ENCODE results near the gene FBH1.
"Not testable (repeated sequence)": the region's sequence is repeated elsewhere in the genome, so short reads cannot be mapped to it uniquely, and the experiment has no call there.

The FBH1 gene

DNA sequence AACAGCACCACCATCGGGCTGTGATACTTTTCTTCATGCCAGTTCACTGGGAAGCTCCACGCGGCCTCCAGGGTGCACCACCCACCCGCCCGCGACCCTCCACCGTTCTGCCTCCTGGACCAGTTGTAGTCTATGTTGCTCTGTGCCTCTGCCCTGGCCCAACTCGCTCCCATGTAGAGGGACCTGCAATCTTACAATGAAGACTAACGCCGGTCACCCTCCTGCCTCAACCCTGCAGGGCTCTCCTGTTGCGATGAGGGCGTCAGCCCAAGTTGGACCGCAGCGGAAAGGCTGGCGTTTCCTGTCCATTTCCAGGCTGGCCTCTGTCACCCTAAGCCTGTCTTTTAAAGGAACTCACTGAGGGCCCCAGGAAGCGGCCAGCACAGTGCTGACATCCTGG lies 52.4 kb downstream of the FBH1 start:
- no peak for DNase-seq

DNA sequence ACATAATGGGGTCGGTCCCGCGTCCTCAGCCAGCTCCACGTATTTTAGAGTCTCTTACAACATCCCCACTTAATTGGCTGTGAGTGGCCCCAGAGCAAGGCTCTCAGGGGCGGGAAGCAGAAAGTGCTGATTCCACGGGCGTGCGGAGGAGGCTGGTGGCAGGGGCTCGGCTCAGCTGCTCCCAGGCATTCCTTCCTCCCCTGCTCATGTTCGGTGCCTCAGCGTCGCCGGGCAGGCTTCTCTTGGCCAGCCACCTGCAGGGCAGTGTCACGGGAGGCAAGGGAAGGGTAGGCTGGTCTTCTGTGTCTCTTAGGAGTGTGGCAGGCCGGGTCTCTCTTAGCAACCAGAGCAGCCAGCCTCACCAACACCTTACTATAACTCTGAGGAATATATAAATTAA lies 53.5 kb downstream of the FBH1 start:
- DNase-seq, result no peak

DNA sequence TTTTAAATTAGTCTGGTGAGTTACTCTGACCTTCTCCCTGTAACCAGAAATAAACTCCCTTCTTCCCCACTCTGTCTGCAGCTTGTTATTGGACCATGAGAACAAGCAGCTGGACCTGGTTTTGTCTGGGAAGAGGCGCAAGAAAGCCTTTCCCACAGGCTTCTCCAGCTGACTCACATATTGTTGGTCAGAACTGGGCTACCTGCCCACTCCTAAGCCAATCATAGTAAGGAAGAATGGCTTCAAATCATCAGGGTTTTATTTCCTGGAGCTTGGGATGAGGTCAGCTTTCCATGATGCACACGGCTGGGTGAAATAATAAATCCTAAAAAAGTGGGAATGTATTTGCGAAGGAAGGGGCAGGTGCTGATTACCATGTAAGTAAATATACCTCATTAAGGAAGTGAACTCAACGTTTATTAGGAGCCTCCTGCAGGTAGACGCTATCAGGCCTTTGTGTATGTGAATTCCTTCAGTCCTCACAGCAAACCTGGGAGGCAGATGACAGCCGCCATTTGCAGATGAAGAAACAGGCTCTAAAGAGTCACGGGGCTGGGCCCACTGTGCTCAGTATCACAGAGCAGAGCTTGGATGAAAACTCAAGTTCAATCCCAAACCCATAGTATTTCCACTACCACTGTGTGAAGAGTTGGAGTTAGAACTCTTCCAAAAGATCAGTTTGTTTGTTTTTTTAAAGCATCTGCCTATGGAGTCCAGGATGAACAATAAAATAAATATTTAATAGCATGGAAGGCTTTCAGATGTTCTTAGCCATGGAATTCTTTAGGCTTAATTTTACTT lies 54.5 kb downstream of the FBH1 start:
- DNase-seq, result no peak

DNA sequence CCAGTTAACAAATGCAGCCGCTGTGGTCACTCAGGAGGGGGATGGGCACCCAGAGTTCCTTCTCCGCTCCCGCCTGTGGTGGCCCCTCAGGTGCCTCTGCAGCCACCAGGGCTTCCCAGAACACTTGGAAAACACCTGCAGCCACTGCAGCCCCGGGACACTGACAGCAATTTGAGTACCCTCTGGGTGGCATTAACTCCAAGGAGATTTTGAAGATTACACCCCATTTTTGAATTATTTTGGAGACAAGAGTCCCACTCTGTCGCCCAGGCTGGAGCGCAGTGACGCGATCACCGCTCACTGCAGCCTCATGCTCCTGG lies 55.1 kb downstream of the FBH1 start:
- no peak for DNase-seq

DNA sequence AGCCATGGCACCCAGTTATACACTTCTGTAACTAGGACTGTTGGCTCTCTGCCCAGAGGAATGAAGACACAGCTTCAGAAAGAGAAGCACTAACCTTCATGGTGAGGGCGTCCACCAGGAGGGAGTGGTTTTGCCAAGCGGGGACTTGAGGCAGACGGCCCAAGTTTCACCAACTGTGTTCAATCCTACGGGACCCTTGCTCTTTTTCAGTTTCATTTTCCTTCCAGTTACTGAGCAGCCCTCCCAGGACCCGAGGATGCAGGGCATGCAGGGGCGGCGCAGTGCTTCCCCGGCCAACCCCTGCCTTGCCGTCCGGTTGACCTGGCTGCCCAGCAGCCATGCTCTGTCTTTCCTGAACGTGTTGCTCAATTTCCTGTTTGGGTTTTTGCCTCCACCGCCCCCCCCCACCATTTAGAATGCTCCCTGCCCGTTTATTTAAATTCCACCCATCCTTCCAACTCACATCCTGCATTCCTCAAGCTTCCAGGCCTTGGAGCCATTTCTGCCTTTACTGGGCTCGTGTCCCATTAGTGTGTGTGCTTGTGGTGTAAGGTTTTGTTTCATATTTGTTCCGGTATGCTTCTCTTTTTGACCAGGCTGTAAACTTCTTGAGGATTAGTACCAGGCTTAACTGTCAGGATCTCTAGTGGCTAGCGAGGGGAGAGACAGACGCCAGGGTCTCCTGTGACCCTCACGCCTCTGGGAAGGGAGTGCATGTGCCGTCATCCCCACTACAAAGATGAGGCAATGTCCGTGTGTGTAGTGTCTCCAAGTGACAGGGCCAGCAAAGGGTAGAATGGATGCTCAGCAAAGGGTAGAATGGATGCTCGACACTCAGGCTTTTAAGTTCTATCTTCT lies 55.7 kb downstream of the FBH1 start:
- no peak for DNase-seq

DNA sequence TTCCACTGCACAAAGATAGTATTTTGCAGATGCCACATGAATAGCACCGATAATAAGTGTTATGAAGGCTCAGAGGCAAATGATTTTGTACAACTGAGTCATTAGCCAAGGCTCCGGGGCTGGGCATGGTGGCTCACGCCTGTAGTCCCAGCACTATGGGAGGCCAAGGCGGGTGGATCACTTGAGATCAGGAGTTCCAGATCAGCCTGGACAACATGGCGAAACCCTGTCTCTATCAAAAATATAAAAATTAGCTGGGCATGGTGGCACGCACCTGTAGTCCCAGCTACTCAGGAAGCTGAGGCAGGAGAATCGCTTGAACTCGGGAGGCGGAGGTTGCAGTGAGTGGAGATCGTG lies 56.4 kb downstream of the FBH1 start:
- not testable (repeated sequence) for DNase-seq

DNA sequence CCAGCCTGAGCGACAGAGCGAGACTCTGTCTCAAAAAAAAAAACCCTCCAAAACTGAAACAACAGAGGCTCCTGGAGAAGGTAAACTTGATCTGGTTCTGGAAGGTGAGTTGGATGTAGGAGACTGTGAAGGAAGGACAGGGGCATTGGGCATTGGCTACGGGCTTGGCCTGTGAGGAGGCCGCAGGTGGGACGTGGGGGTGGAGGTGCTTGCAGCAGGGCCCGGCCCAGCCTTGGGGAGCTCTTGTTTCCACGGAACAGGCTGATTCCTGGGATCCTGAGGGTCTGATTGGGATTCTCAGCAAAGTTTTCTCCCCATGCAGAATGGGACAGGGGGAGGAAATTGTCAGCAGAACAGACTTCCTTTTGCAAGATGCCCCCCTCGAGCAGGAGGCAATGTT lies 56.7 kb downstream of the FBH1 start:
- no peak for DNase-seq

DNA sequence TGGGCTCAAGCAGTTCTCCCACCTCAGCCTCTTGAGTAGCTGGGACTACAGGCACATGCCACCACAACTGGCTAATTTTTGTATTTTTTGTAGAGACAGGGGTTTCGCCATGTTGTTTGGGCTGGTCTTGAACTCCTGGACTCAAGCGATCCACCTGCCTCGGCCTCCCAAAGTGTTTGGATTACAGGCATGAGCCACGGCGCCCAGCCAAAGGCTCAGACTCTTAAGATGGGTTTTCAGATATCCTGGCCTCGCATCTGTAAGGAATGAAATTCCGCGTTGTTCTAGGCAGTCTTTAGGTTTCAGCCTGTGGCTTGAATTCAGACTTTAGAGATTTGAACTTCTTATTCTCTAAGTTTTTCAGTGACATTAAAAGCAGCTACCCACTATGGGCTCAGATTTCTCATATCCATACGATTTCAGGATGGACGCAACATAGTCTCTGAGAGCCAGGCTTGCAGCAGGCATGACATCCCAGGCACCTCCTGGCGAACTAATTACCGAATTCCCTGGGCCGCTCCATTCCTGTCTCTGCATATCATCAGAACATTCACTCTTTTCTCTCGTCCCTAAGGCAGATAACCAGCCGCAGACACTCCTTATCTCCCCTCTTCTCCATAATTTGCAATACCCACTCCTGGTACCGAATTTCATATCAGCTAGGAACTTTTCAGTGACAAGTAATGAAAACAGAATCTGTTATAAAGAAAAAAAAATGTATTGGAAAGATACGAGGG lies 57.6 kb downstream of the FBH1 start:
- no peak for DNase-seq

DNA sequence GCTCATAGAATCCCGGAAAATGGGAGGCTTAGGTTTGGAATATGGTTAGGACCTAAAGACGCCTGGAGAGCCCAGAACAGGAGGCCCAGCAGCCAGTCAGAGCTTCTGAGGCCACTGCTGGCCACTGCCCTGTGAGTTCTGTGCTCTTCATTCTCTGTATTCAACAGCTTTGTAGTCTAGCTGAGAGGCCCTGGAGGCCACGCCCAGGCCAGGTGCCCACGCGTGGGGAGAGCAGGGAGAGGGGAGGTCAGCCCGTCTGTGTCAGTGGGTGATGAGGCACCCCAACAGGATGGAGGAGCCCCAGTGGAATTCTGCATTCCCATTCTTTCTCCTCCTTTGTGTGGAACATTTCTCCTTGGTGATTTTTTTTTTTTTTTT lies 58.2 kb downstream of the FBH1 start:
- no peak for DNase-seq

DNA sequence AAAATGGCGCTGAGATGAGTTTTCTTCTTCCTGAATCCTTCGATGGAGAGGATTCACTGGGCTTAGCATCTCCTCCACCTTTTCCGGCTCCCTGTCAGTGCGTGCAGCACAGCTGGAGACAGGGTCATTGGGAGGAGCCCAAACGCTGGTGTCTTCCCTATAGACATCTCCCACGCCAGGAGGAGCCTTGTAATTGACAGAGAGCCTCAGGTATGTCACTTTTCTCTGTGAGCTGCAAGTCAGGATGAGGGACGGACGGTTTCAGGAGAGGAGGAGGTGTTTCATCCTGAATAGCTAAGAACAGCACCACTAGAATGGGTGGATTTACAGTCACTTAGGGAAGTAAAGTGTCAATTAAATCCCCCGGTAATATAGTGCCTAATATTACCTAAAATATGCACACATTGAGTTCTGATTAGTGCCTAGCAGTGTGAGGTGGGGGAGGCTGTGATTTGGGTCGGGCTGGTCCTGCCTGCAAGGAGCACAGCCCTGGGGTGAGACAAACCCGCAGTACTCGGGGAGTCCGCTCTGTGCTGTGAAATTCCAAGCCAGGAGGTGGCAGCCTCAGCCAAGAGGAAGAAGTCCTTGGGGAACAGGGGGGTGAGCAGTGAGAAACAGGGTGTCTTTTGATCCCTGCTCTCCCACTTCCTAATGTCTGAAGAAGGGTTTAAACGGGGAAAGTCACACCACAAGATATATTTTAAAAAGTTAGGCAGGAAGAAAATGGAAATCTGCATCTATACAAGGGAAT lies 59.1 kb downstream of the FBH1 start:
- DNase-seq, result peak; percentile 70

DNA sequence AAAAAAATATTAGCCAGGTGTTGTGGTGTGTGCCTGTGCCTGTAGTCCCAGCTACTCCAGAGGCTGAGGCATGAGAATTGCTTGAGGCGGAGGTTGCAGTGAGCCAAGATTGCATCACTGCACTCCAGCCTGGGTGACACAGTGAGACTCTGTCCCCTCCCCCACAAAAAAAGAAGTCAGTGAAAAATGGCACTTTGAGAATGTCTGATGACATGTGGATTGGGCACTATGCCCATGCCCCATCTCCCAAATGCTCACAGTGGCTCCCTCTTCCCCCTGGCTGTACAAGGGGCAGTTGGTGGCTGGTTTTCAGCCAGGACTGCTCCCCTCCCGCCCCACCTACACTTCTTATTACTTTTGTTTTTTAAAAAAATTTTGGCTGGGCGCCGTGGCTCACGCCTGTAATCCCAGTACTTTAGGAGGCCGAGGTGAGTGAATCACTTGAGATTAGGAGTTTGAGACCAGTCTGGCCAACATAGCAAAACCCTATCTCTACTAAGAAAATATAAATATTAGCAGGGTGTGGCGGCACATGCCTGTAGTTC lies 61.2 kb downstream of the FBH1 start:
- no peak for DNase-seq

DNA sequence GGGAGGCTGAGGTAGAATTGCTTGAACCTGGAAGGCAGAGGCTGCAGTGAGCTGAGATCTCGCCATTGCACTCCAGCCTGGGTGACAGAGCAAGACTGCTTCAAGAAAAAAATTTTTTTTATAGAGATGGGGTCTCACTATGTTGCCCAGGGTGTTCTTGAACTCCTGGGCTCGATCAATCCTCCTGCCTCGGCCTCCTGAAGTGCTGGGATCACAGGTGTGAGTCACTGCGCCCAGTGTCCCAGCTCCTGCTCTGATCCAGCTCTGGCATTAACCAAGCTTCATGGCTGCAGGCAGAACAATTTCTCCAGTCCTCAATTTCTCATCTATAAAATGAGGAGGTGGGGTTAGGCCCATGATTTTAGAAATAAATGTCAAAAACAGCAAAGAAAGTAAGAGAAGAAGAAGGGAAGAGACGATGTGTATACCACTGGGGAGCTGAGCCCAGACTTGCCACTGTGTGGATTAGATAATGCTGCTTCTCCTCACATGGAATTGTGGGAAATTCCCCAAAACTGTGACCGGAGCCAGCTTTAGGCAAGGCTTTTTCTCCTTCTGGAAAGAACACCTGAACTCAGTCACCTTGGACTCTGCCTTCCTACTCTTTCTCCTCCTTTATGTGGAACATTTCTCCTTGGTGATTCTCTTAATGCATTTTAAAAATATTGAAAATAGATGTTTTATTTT lies 61.8 kb downstream of the FBH1 start:
- no peak for DNase-seq

DNA sequence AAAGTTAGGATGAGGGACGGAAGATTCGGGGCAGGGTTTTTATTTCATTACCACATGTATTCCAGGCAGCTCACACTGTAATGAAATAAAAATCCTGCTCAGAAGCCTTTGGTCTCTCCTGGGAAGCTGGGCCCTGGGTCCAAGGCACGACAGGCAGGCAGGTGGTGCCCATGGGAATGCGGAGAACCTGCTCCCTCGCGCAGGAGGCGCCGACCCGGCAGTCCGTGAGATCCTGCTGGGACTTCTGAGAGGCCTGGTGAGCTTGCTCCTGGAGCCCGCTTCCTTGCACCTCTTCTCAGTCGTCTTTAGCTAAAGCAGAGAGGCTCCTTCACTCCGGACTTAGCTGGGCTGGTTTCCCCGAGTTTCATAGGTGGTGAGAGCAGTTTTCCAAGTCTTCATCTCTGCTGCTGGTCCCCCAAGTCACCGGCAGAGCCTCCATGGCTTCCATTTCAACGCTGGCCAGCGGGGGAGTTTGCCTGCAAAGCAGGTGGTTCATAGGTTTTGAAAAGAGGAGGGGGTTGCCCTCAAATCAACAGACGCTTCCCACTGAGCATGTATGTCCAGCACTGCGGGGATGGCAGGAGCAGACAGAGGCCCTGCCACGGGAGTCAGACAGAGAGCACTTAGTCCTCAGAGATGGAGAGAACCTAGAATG lies 62.8 kb downstream of the FBH1 start:
- no peak for DNase-seq

DNA sequence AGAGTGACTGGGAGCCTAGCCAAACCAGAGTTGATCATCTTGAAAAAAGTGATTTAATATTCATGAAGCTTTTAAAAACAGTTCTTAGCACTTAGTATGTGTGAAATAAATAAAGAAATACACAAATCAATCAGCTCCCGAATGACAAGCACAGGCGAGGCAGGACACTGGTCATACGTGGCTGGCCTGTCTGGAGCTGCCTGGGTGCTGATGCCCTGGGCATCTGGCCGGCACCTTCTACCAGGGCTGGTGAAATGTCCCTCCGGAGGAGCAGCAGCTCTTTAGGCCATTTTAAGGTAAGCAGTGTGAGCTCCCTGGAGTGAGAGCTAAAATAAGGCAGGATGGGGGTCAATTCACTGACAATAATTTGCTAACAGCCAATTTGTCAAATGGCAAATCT lies 63.6 kb downstream of the FBH1 start:
- DNase-seq, result no peak

DNA sequence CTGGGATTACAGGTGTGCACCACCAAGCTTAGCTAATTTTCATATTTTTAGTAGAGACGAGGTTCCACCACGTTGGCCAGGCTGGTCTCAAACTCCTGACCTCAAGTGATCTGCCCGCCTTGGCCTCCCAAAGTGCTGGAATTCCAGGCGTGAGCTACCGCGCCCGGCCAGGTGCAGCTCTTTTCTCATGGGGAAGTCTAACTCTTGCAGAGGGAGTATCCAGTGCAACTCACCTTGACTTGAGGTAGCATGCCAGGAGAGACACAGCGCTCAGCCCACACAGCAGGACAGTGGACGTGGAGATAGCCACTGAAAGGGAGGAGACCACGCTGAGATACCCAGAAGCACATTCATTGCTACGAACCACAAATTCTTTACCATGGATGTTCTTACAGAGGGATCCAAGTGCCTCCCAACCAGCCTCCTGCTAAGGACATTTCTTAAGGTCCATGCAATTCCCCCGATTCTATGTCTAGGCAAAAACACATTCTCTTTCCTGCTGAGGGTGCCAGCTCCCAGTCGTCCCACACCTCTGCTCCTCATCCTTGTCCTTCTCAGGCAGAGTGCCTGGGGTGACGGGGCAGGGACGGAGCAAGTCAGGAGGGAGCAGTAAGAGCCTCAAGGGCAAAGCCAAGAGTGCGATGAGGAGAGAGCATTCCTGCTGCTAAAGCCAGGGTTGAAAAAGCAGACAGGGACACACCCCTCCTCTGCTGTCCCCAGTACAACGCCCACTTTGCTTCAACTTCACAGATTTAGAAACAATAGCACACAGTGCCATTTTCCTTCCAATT lies 66.3 kb downstream of the FBH1 start:
- DNase-seq, result peak; percentile 19

DNA sequence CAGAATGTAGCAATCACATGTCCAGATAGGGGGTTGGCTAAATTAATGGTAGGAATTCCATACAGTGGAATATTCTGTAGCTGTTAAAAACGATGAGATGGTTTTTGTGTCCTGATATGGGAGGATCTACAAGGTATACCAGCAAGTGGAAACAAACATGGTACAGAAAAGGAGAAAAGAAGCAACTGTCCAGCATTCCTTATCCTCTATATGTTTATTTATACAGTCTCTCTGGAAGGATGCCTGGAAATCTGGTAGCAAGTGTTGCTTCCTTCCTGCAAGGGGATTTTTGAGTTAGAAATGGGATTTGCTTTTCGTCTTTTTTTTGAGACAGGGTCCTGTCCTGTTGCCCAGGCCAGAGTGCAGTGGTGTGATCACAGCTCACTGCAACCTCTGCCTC lies 68.0 kb downstream of the FBH1 start:
- no peak for DNase-seq

DNA sequence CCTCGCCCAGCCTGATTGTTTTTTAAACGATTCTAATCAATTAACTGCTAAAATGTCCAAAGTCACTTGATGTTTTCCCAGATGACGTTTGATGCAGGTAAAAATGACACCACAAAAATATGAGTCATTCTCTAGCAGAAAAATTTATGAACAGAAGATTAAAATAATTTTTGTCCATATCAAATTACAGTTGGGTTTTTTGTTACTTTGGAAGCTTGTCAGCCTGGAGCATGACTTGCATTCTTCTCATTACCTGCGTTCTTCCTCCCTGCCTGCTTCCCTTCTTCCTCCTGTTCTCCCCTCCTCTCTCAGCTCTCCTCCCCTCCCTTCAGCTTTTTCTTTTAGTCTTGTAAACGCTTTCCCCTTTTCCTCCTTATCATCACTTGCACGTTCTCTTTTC lies 68.6 kb downstream of the FBH1 start:
- no peak for DNase-seq

DNA sequence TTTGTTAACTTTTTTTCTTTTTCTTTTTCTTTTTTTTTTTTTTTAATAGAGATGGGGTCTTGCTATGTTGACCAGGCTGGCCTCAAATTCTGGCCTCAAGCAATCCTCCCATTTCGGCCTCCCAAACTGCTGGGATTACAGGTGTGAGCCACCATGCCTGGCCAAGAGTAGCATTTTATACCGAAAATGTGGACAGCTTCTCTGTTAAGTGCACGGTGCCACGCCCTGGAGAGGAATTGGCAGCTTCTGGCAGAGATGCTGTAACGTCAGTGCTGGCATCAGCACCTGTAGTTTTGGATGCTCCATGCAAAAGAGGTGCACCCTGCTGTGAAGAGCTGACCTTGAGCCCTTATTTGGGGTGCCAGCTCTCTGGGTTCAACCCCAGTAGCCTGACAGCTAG lies 69.1 kb downstream of the FBH1 start:
- peak; percentile 13 for DNase-seq

DNA sequence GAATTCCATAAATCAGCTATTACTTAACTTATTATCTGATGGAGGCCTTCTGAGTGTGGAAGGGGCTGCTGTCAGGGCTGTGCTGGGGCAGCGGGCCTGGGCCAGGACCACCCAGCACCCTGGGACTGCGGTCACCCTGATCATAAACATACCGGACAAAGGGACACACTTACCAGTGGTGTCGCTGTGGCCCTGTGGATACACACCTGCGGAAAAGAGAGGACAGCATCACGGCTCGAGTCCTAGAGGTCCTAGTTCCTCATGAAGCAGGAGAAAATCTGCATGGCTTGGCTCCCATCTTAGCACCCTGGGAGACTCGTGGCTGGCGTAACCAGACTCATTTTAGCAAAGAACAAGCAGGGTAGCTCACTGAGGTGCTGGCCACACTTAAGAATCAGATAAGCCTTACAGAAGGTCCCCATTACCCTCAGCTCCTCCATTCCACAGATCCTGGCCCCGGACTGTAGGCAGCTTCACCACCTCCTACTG lies 69.6 kb downstream of the FBH1 start:
- DNase-seq, result peak; percentile 31
